Thoracic aorta (tissue), 2 donors: ENCODE results near the gene ALDH1L2. TPM values are rescaled to one million over a fixed set of nuclear protein-coding genes. Genes with fewer than 3 reads are reported as not detected.

Source experiments
- ATAC-seq: fragments of 150-250 bp; one replicate; pipeline ENCODE4 v1.8.0; 2017; ENCODE audit warnings: low read depth; ENCODE audit not compliant: insufficient number of reproducible peaks, low FRiP score
- DNase-seq: peaks from one replicate; pipeline ENCODE4 v3.0.0-alpha.2; 2020; ENCODE audit warnings: low spot score
- H3K27ac ChIP-seq, 2 donors: fragments of 200-600 bp; sonication (generic); 1 replicate in 1 of 2; 2 replicates in 1 of 2; pipeline ENCODE4 v1.5.1; 2016; ENCODE audit warnings: mild to moderate bottlenecking in 2 of 2, moderate library complexity in 2 of 2
- H3K27me3 ChIP-seq: fragments of 200-600 bp; sonication (generic); replicated peaks from 2 replicates; pipeline ENCODE4 v1.6.0; 2016; ENCODE audit warnings: mild to moderate bottlenecking; ENCODE audit not compliant: insufficient read depth
- H3K36me3 ChIP-seq: fragments of 200-600 bp; sonication (generic); one replicate; pipeline ENCODE4 v1.5.1; 2016
- H3K4me1 ChIP-seq, 2 donors: fragments of 200-600 bp; sonication (generic); 1 replicate in 1 of 2; 2 replicates in 1 of 2; pipeline versions ENCODE4 v1.5.1 to v1.6.0; 2016; ENCODE audit warnings: low read depth in 2 of 2, mild to moderate bottlenecking in 1 of 2; ENCODE audit not compliant: control insufficient read depth in 1 of 2
- H3K4me3 ChIP-seq: fragments of 200-600 bp; sonication (generic); 2 replicates; pipeline ENCODE4 v1.5.1; 2016; ENCODE audit warnings: mild to moderate bottlenecking
- H3K9me3 ChIP-seq: fragments of 200-600 bp; sonication (generic); 2 replicates; pipeline ENCODE4 v1.5.1; 2016
- CTCF ChIP-seq: fragments of 200-600 bp; sonication (generic); IDR thresholded peaks from one replicate; pipeline ENCODE4 v1.5.1; 2019; ENCODE audit warnings: antibody characterized with exemption
- total RNA-seq, 2 donors: library from RNA; depleted of rRNA; stranded (reverse); fragments of >200 nt; gene quantifications; one replicate each; pipeline versions ENCODE4 v1.1.0 to v1.2.3, GENCODE V29; 2016

The ALDH1L2 gene
- total RNA-seq, 2 donors from 2014 or later, result 16.5 to 21.1 TPM

GRCh38 chr12:105032703-105033357 lies 51.4 kb downstream of the ALDH1L2 start:
- peak overlapping the region in 1 of 2 donors; percentile 68 for H3K27ac ChIP-seq
- no peak for TF ChIP-seq CTCF

GRCh38 chr12:105030820-105031807 lies 53.1 kb downstream of the ALDH1L2 start:
- peaks cover 0 to 16% of the 10 kb centered on the region in 2 donors for H3K4me1 ChIP-seq
- no peak overlapping the region for H3K27ac ChIP-seq
- H3K4me3 ChIP-seq, result no peak overlapping the region
- DNase-seq (no peak), ATAC-seq (no peak)
- no peaks in the 10 kb centered on the region for H3K27me3 ChIP-seq
- TF ChIP-seq CTCF, result no peak
- no peaks in the 10 kb centered on the region for H3K9me3 ChIP-seq
- no peaks in the 10 kb centered on the region for H3K36me3 ChIP-seq

More at GRCh38 chr12:105032703-105033357, 51.4 kb downstream of the ALDH1L2 start:
- H3K4me3 ChIP-seq, result no peak overlapping the region
- peaks cover 0 to 14% of the 10 kb centered on the region in 2 donors for H3K4me1 ChIP-seq
- H3K36me3 ChIP-seq, result no peaks in the 10 kb centered on the region
- no peaks in the 10 kb centered on the region for H3K9me3 ChIP-seq
- H3K27me3 ChIP-seq, result no peaks in the 10 kb centered on the region
- ATAC-seq (peak; percentile 21), DNase-seq (no peak)

- no peak for TF ChIP-seq CTCF
- DNase-seq (no peak), ATAC-seq (no peak)
- H3K27ac ChIP-seq, result peak overlapping the region; percentile 31 to 68
- no peaks in the 10 kb centered on the region for H3K9me3 ChIP-seq
- H3K4me1 ChIP-seq, result peaks cover 9 to 29% of the 10 kb centered on the region in 2 donors
- H3K4me3 ChIP-seq, result no peak overlapping the region
- H3K27me3 ChIP-seq, result no peaks in the 10 kb centered on the region
- no peaks in the 10 kb centered on the region for H3K36me3 ChIP-seq
Measured at GRCh38 chr12:105026411-105026810, 57.8 kb downstream of the ALDH1L2 start.

GRCh38 chr12:105025890-105026289 lies 58.4 kb downstream of the ALDH1L2 start:
- H3K9me3 ChIP-seq, result no peaks in the 10 kb centered on the region
- peaks cover 9 to 29% of the 10 kb centered on the region in 2 donors for H3K4me1 ChIP-seq
- DNase-seq (peak; percentile 34), ATAC-seq (peak; percentile 85)
- no peaks in the 10 kb centered on the region for H3K36me3 ChIP-seq
- H3K27me3 ChIP-seq, result no peaks in the 10 kb centered on the region
- no peak for TF ChIP-seq CTCF
- H3K27ac ChIP-seq, result peak overlapping the region; percentile 67 to 77
- H3K4me3 ChIP-seq, result peak overlapping the region; percentile 32

- Histone ChIP-seq H3K36me3 (no peaks in the 10 kb centered on the region), H3K4me3 (no peak overlapping the region), H3K9me3 (no peaks in the 10 kb centered on the region), H3K27me3 (no peaks in the 10 kb centered on the region), H3K27ac (peak overlapping the region; percentile 67 to 77), H3K4me1 (peaks cover 9 to 29% of the 10 kb centered on the region in 2 donors)
- DNase-seq (no peak), ATAC-seq (no peak)
- no peak for TF ChIP-seq CTCF
Measured at GRCh38 chr12:105024928-105025327, 59.3 kb downstream of the ALDH1L2 start.
